Thyroid gland (tissue), 4 donors: ENCODE results near the gene TSKU. TPM values are rescaled to one million over a fixed set of nuclear protein-coding genes. Genes with fewer than 3 reads are reported as not detected.

Experiments
- DNase-seq, 2 donors: peaks; one replicate each; pipeline ENCODE4 v3.0.0-alpha.2; 2019
- H3K27ac ChIP-seq, 3 donors: fragments of 200-600 bp; sonication (generic); 1 replicate in 2 of 3; 2 replicates in 1 of 3; pipeline ENCODE4 v1.5.1; 2016 to 2019; ENCODE audit warnings: mild to moderate bottlenecking in 1 of 3, moderate library complexity in 1 of 3
- H3K27me3 ChIP-seq: fragments of 200-600 bp; sonication (generic); one replicate; pipeline ENCODE4 v1.5.1; 2019
- H3K36me3 ChIP-seq, 2 donors: fragments of 200-600 bp; sonication (generic); one replicate each; pipeline ENCODE4 v1.5.1; 2016 to 2019
- H3K4me1 ChIP-seq, 2 donors: fragments of 200-600 bp; sonication (generic); one replicate each; pipeline ENCODE4 v1.5.1; 2017 to 2019
- H3K4me3 ChIP-seq, 3 donors: fragments of 200-600 bp; sonication (generic); replicated peaks in 1 of 3; 1 replicate in 2 of 3; 2 replicates in 1 of 3; pipeline ENCODE4 v1.5.1; 2016; ENCODE audit warnings: mild to moderate bottlenecking in 1 of 3
- H3K9me3 ChIP-seq: fragments of 200-600 bp; sonication (generic); one replicate; pipeline ENCODE4 v1.5.1; 2017
- CTCF ChIP-seq, 6 experiments: fragments of 200-600 bp in 3 of 6; fragments of 450-650 bp in 3 of 6; sonication (generic) in 3 of 6; IDR thresholded peaks; one replicate each; pipeline ENCODE4 v1.5.1; 2016 to 2019; ENCODE audit warnings: antibody characterized with exemption in 6 of 6, mild to moderate bottlenecking in 2 of 6, inconsistent platforms in 1 of 6, moderate library complexity in 1 of 6
- POLR2A ChIP-seq, 2 donors: fragments of 450-650 bp; IDR thresholded peaks; one replicate each; pipeline ENCODE4 v1.6.1; 2017; ENCODE audit warnings: antibody characterized with exemption in 2 of 2, mild to moderate bottlenecking in 2 of 2, moderate library complexity in 1 of 2
- WGBS, 2 donors: methylation state at CpG; one replicate each; pipeline ENCODE4 v1.1.5; 2017; 5-methylcytosine and 5-hydroxymethylcytosine counted together
- intact Hi-C: fragments of 100-400 bp; cut with DNase I; formaldehyde crosslinking; loops from one replicate; pipeline ENCODE4 v1.15.1; 2023
- total RNA-seq, 4 donors: library from RNA; depleted of rRNA; stranded (reverse); fragments of >200 nt; gene quantifications; one replicate each; pipeline ENCODE4 v1.2.3, GENCODE V29; 2016

TSKU gene
- total RNA-seq, 4 donors from 2014 or later = 95.6 to 152 (median 99.2) TPM

DNA sequence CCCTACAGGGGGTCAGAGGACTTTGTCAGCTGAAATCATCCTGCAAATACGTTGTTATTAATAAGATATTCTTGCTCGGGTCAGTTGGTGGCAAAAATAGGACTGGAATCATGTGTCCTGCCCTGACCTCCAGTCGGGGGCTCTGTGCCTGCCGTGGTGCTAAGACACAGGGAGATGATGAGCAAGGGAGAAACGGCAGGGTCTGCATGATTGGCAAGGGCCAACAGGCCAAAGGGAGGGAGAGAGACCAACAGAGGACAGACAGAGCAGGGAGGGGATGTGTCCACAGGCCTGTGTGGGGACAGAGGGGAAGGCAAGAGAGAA, 10.4 kb upstream of the TSKU start:
- 53% methylated on average over 5 of the region's 5 CpGs for WGBS, 2 donors
- no peak overlapping the region for H3K4me3 ChIP-seq
- TF ChIP-seq POLR2A (IDR thresholded peaks at IDR 0.05) = no peak
- no peak for TF ChIP-seq CTCF (IDR thresholded peaks at IDR 0.05)
- no peak for DNase-seq
- H3K27me3 ChIP-seq = no peaks in the 10 kb centered on the region
- H3K4me1 ChIP-seq = peaks cover 71 to 73% of the 10 kb centered on the region in 2 donors
- H3K27ac ChIP-seq = peak overlapping the region; percentile 95 to 97 (median 96)
- intact Hi-C loops = no loop called here
- H3K9me3 ChIP-seq = no peaks in the 10 kb centered on the region
- no peaks in the 10 kb centered on the region for H3K36me3 ChIP-seq

DNA sequence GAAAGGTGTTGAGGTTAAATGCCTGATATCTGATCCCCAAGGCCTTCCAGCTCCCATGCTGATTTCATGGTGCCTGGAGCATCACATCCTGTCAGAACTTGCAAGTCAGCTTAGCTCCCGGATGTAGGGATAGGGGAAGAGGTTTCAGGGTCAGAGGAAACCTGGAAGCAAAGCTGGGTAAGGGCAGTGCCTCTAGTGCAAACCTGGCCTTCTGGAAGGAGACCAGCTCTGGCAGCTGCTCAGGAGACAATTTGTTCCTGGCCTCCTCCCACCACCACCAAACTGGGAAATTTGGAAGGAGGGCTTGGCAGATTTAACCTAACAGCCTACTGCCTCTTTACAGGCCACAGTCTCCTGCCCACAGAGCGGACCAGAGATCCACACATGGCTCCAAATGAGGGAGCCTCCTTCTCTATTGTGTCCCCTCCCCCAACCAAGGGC, 9.2 kb upstream of the TSKU start:
- Histone ChIP-seq H3K4me3 (no peak overlapping the region), H3K4me1 (peaks cover 61% of the 10 kb centered on the region in 2 donors), H3K27ac (peak overlapping the region; percentile 95 to 97 (median 96)), H3K9me3 (no peaks in the 10 kb centered on the region), H3K27me3 (no peaks in the 10 kb centered on the region), H3K36me3 (no peaks in the 10 kb centered on the region)
- intact Hi-C loops = no loop called here
- WGBS, 2 donors = 75 to 79% methylated on average over 2 of the region's 2 CpGs
- TF ChIP-seq CTCF (IDR thresholded peaks at IDR 0.05) = no peak
- TF ChIP-seq POLR2A (IDR thresholded peaks at IDR 0.05) = peak in 1 of 2 donors; percentile 50
- peak; percentile 65 to 79 for DNase-seq

DNA sequence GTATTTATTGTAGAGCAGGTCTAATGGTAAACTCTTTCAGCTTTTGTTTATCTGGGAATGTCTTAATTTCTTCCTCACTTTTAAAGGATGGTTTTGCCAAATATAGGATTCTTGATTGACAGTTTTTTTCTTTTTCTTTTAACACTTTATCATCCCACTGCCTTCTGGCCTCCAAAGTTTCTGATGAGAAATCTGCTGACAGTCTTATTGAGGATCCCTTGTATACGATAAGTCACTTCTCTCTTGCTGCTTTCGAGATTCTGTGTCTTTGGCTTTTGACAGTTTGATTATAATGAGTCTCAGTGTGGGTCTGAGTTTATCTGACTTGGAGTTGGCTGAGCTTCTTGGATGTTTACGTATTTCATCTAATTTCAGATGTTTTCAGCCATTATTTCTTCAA, 6.7 kb upstream of the TSKU start:
- Histone ChIP-seq H3K27me3 (no peaks in the 10 kb centered on the region), H3K27ac (no peak overlapping the region), H3K4me3 (no peak overlapping the region), H3K4me1 (peaks cover 37% of the 10 kb centered on the region in 2 donors), H3K9me3 (no peaks in the 10 kb centered on the region), H3K36me3 (no peaks in the 10 kb centered on the region)
- no peak for DNase-seq
- TF ChIP-seq POLR2A (IDR thresholded peaks at IDR 0.05) (no peak), CTCF (IDR thresholded peaks at IDR 0.05) (no peak)
- WGBS, 2 donors = 94 to 97% methylated on average over 3 of the region's 3 CpGs
- intact Hi-C loops = no loop called here

GRCh38 chr11:76777305-76777704, 5.9 kb upstream of the TSKU start:
- H3K27me3 ChIP-seq = no peaks in the 10 kb centered on the region
- H3K36me3 ChIP-seq = no peaks in the 10 kb centered on the region
- DNase-seq = no peak
- intact Hi-C loops = no loop called here
- H3K27ac ChIP-seq = no peak overlapping the region
- H3K9me3 ChIP-seq = no peaks in the 10 kb centered on the region
- H3K4me1 ChIP-seq = peaks cover 29 to 34% of the 10 kb centered on the region in 2 donors
- H3K4me3 ChIP-seq = no peak overlapping the region
- no peak for TF ChIP-seq CTCF (IDR thresholded peaks at IDR 0.05)

DNA sequence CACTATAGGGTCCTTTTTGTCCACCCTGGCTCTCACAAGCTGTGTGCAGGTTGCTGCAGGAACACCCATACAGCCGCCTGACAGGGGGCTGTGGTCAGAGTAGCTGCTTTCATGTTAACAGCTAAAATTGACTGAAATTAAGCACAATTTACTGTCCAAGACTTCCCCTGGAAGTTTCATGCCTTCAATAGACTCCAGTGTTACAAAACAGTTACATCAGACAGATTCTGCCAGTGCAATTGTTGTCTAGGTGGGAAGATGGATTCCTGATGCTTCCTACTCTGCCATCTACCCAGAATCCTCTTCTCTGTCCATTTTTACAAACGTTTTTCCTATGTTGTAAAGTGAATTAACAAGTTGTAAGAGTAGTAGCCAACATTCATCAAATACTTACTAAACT, 5.3 kb upstream of the TSKU start:
- intact Hi-C loops = no loop called here
- TF ChIP-seq CTCF (IDR thresholded peaks at IDR 0.05) = no peak
- no peak for TF ChIP-seq POLR2A (IDR thresholded peaks at IDR 0.05)
- Histone ChIP-seq H3K9me3 (no peaks in the 10 kb centered on the region), H3K27ac (no peak overlapping the region), H3K4me1 (peaks cover 24 to 28% of the 10 kb centered on the region in 2 donors), H3K4me3 (no peak overlapping the region), H3K36me3 (no peaks in the 10 kb centered on the region), H3K27me3 (no peaks in the 10 kb centered on the region)
- no peak for DNase-seq
- WGBS, 2 donors = 57 to 65% methylated on average over 2 of the region's 2 CpGs
